NCI-H1930 (cell line): Measurements from ENCODE around the gene TSC22D1.
"Not testable (repeated sequence)": the region's sequence is repeated elsewhere in the genome, so short reads cannot be mapped to it uniquely, and the experiment has no call there.

Experiments
- DNase-seq, 2 experiments: peaks; one replicate each; lab custom pipeline; 2025; lab: John Stamatoyannopoulos, UW

TSC22D1 gene

GRCh38 chr13:44575741-44576350 is at the start of gene TSC22D1:
Gene TSC22D1 (minus strand): TSS chr13:44576330. CDS start chr13:44576074, 256 bp downstream.
- DNase-seq = peak in 1 of 2 experiments; percentile 35

GRCh38 chr13:44622708-44623107 is 46.6 kb upstream of the TSC22D1 start:
- DNase-seq = no peak

DNA sequence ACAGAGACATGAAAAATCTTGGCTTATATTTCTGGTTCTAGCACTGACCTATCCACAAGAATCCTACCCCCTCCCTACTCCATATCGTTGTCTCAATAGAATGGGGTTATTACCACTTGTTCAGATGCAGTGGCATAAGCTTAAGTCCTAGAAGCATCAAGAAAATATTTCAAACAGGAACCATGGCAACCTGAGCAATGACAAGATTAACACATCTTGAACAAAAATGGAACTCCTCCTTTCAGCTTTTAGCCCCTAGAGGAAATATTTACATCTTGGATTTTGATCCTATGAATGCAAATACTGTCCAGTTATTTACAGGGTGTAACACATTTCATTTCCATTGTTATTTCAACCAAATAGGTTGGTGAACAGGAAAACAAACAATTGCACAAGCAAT is 46.1 kb upstream of the TSC22D1 start:
- DNase-seq = no peak

GRCh38 chr13:44620057-44620456 is 43.9 kb upstream of the TSC22D1 start:
- no peak for DNase-seq

- no peak for DNase-seq
These were observed 43.5 kb upstream of the TSC22D1 start for GRCh38 chr13:44619651-44620050.

DNA sequence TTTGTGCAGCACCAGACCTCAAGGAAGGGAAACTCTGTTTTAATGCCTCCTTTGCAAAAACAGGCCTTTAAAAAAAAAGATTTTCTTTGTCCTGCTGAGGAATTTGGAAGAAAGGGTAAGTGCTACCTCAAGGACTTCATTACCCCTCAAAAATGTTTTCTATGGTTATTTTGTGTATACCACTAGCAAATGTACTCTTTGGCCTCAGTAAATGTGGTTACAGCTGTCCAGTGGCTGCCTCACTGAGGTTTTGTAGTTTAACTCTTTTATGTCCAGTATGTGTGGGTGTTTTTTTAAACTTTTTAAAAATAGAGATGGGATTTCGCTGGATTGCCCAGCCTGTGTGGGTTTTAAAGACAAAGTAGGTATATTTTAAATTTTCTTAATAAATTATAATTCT is 42.2 kb upstream of the TSC22D1 start:
- no peak for DNase-seq

DNA sequence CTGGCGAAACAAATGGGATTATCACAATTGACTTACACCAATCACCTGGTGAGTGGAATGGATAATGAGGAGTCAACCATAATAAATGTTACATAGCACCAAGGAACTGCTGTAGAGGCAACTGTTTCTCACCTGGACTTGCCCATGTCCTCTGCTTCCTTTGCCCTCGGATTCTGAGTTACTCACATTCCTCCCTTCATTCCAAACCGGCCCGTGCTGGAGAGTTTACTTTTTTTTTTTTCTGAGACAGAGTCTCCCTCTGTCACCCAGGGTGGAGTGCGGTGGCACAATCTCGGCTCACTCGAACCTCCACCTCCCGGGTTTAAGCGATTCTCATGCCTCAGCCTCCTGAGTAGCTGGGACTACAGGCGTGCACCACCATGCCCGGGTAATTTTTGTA is 41.5 kb upstream of the TSC22D1 start:
- DNase-seq = no peak

GRCh38 chr13:44609137-44609536 is 33.0 kb upstream of the TSC22D1 start:
- no peak for DNase-seq

- no peak for DNase-seq
These were observed 29.6 kb upstream of the TSC22D1 start for GRCh38 chr13:44605721-44606120.

- no peak for DNase-seq
These were observed 29.1 kb upstream of the TSC22D1 start for GRCh38 chr13:44605275-44605674.

- DNase-seq = no peak
These were observed 25.5 kb upstream of the TSC22D1 start for GRCh38 chr13:44601586-44601985.

DNA sequence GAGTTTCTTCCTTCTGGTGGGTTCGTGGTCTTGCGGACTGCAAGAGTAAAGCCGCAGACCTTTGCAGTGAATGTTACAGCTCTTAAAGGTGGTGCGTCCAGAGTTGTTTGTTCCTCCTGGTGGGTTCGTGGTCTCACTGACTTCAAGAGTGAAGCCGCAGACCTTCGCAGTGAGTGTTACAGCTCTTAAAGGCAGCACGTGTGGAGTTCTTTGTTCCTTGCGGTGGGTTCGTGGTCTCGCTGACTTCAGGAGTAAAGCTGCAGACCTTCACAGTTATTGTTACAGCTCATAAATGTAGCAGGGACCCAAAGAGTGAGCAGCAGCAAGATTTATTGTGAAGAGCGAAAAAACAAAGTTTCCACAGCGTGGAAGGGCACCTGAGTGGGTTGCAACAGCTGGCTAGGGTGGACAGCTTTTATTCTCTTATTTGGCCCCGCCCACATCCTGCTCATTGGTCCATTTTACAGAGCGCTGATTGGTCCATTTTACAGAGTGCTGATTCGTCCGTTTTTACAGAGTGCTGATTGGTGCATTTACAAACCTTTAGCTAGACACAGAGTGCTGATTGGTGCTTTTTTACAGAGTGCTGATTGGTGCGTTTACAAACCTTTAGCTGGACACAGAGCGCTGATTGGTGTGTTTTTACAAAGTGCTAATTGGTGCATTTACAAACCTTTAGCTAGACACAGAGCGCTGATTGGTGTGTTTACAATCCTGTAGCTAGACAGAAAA is 17.9 kb upstream of the TSC22D1 start:
- not testable (repeated sequence) for DNase-seq

- no peak for DNase-seq
These were observed 16.2 kb upstream of the TSC22D1 start for GRCh38 chr13:44592216-44592847.

DNA sequence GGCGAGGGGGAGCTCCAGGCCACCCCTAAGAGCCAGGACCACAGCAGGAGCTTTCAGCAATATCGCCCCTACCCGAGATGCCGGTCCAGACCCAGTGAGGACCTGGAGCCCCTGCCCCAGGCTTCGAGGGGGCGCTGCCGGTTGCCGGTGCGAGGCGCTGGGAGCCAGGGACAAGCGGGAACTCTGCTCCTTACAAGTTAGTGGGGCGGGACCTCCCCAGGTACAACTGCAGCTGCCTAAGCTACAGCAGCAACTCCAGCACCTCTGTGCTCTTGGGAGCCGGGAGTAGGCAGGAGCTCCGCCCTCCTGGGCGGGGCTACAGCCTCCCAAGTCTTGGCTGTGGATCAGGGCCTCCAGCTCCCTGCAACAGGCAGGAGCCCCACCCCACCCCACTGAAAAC is 15.2 kb upstream of the TSC22D1 start:
- DNase-seq = no peak

- no peak for DNase-seq
These were observed 7.0 kb upstream of the TSC22D1 start for GRCh38 chr13:44583137-44583536.

DNA sequence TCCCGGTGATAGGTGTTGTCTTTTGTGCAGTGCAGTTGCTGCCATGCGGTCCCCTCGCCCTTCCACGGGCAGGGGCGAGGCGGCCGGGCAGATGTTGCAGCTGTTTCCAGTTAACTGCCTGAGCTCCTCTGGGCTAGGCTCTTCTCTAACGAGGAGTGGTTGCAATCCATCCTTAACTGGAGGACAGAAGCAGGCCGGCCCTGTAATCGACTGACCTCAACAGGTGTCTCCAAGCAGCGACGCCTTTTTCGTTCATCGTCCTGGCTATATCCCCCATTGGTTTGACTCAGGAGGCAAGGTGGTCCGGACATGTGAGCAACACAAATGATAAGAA is 1.9 kb upstream of the TSC22D1 start:
- DNase-seq = peak in 1 of 2 experiments; percentile 65

DNA sequence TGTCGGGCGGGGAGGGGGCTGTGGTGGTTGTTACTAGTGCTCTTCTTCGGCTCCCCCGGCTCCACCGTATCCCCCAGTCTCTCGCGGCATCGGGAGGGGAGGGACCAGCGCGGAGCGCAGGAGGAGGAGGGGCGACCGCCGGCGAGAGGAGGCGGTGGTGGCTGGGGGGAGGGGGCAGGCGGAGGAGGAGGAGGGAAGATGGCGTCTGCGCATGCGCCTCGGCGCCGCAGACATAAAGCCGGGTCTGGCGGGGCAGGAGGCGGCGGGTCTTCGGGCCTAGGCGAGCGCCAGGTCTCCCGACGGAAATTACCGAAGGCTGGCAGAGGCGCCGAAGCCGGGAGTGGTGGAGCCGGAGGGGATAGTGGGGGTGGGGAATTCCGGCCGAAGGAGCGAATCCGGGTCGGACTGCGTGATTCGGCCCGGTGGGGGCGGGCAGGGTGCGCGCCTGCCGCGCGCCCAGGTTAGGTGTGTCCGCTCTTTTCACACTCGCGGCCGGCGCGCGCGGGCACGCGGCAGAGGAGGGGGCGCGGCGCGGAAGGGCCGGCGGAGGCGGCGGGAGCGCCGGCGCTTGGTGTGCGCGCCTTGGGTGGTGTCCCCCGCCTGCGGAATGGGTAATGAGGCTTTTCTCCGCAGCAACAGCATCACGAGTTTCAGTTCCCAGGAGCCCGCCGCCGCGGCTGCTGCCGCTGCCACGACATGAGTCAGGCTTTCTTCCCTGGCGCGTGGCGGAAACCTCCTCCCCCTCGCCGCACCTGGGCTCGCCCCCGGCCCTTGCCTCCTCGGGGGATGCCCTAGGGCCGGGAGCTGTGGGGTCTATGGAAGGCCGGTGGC is 1.3 kb upstream of the TSC22D1 start:
- DNase-seq = peak; percentile 97 to 98

DNA sequence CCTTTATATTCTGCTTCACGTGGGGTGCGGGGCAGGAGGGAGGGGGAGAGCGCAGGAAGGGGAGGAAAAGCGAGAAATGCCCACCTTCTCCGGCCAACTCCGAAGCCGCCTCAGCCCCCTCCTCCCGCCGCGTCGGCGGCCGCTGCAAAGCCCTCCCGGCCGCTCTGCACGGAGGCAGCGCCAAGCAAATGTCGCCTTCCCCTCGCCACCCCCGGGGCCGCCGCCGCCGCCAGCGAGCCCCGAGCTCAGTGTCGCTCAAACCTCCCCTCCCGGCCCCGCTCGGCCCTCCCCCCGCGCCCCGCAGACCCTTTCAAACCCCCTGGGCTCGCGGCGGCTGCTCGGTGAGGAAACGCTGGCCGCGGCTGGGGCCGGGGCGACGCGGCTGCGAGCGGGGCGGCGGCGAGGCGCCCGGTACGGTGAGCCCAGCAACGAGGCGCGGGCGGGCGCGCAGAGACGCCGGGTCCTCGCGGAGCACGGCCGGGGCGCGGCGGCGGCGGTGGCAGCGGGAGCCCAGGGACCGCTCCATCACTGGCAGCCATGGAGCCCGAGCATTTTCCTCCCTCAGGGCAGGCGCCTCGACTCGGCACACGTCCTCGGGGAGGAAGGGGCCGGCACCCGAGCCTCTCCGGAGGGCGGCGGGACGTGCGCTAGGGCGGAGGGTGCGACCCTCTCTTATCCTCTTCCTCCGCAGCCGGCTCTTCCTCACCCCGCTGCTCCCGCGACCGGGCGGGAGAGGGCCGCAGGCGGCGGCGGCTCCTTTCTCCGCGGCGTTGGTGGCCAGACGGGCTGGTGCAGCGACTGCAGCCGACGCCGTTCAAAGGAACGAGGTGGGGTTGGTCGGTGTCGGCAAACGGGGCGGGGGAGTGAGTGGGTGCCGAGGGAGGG is 463 bp upstream of the TSC22D1 start:
- no peak for DNase-seq

DNA sequence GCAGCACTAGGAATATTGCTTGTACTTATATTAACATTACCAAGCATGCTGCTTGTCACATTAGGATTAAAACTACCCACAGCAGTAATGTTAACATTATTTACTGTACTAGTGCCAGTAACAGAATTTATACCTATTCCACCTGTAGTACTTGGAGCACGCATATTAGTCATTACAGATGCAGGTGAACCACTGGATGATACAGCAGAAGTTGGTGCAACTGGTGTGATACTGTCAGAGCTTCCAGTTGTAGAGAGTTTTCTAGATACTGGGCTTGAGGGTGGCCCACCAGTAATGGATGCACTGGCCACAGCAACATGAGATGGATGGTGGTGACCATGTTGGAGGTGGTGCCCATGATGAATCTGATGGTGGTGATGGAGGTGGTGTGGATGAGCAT is 1.1 kb downstream of the TSC22D1 start:
- no peak for DNase-seq

DNA sequence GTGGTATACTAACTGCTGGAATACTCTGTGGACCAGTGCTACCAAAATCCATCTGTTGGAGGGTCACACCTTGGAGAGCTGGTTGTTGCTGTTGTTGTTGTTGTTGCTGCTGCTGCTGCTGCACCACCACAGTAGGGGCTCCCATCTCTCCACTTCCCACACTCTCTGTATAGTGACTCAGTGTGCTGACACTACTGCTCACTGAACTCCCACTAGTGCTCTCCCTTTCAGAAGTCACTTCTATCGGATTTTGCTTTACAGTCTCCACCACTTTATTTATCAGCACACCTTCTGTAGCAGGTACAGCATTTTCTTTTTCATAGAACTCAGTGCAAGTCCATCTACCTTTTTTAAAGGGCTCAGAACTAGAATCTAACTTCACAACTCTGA is 1.7 kb downstream of the TSC22D1 start:
- no peak for DNase-seq

- DNase-seq = no peak
These were observed 2.2 kb downstream of the TSC22D1 start for GRCh38 chr13:44573790-44574465.
